ENCODE data around the gene FXYD6. TPM values are rescaled to one million over a fixed set of nuclear protein-coding genes. Genes with fewer than 3 reads are reported as not detected.

Gene FXYD6
- total RNA-seq, 1 experiment from 2014 or later: 12.8 TPM

GRCh38 chr11:117887431-117888138 is 11.1 kb upstream of the FXYD6 start:
- DNase-seq (ENCODE audit: low spot score): no peak

- no peak for DNase-seq (ENCODE audit: low spot score)
Observed at GRCh38 chr11:117885777-117886176, 9.3 kb upstream of the FXYD6 start.

GRCh38 chr11:117884994-117885393 is 8.5 kb upstream of the FXYD6 start:
- DNase-seq (ENCODE audit: low spot score): no peak

GRCh38 chr11:117883063-117883462 is 6.6 kb upstream of the FXYD6 start:
- no peak for DNase-seq (ENCODE audit: low spot score)

- no peak for DNase-seq (ENCODE audit: low spot score)
Observed at GRCh38 chr11:117882311-117882905, 6.0 kb upstream of the FXYD6 start.

- no peak for DNase-seq (ENCODE audit: low spot score)
Observed at GRCh38 chr11:117881217-117881616, 4.8 kb upstream of the FXYD6 start.

GRCh38 chr11:117879516-117880480 is 3.3 kb upstream of the FXYD6 start:
- DNase-seq (ENCODE audit: low spot score): no peak

- DNase-seq (ENCODE audit: low spot score): no peak
Observed at GRCh38 chr11:117878939-117879475, 2.5 kb upstream of the FXYD6 start.

GRCh38 chr11:117878314-117878938 is 2.0 kb upstream of the FXYD6 start:
- no peak for DNase-seq (ENCODE audit: low spot score)

GRCh38 chr11:117877120-117877784 is 794 bp upstream of the FXYD6 start:
- DNase-seq (ENCODE audit: low spot score): no peak

- DNase-seq (ENCODE audit: low spot score): no peak
Observed at GRCh38 chr11:117876059-117876340, 458 bp downstream of the FXYD6 start.

GRCh38 chr11:117875382-117876058 is 938 bp downstream of the FXYD6 start:
- no peak for DNase-seq (ENCODE audit: low spot score)

- no peak for DNase-seq (ENCODE audit: low spot score)
Observed at GRCh38 chr11:117874910-117875381, 1.5 kb downstream of the FXYD6 start.

- DNase-seq (ENCODE audit: low spot score): no peak
Observed at GRCh38 chr11:117874253-117874909, 2.1 kb downstream of the FXYD6 start.

- DNase-seq (ENCODE audit: low spot score): no peak
Observed at GRCh38 chr11:117873828-117874125, 2.7 kb downstream of the FXYD6 start.

- no peak for DNase-seq (ENCODE audit: low spot score)
Observed at GRCh38 chr11:117872975-117873827, 3.3 kb downstream of the FXYD6 start.

GRCh38 chr11:117872420-117872961 is 4.0 kb downstream of the FXYD6 start:
- DNase-seq (ENCODE audit: low spot score): no peak

GRCh38 chr11:117871784-117872183 is 4.7 kb downstream of the FXYD6 start:
- DNase-seq (ENCODE audit: low spot score): no peak

GRCh38 chr11:117871160-117871559 is 5.3 kb downstream of the FXYD6 start:
- no peak for DNase-seq (ENCODE audit: low spot score)
